Measurements from ENCODE around the gene DOCK1.

- TF ChIP-seq, protein P1, sequence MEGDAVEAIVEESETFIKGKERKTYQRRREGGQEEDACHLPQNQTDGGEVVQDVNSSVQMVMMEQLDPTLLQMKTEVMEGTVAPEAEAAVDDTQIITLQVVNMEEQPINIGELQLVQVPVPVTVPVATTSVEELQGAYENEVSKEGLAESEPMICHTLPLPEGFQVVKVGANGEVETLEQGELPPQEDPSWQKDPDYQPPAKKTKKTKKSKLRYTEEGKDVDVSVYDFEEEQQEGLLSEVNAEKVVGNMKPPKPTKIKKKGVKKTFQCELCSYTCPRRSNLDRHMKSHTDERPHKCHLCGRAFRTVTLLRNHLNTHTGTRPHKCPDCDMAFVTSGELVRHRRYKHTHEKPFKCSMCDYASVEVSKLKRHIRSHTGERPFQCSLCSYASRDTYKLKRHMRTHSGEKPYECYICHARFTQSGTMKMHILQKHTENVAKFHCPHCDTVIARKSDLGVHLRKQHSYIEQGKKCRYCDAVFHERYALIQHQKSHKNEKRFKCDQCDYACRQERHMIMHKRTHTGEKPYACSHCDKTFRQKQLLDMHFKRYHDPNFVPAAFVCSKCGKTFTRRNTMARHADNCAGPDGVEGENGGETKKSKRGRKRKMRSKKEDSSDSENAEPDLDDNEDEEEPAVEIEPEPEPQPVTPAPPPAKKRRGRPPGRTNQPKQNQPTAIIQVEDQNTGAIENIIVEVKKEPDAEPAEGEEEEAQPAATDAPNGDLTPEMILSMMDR (IDR thresholded peaks at IDR 0.05; ENCODE audit: low read depth, low read length): no peak
- TF ChIP-seq POLR2A (IDR thresholded peaks at IDR 0.05; ENCODE audit: extremely low read depth, insufficient read length): no peak
- no peak for TF ChIP-seq MAX (IDR thresholded peaks at IDR 0.05; ENCODE audit: low read depth, low read length)
- no peak for TF ChIP-seq MYC (IDR thresholded peaks at IDR 0.05; ENCODE audit: low read depth, low read length)
Measured at GRCh38 chr10:127472976-127473375, 567.7 kb downstream of the DOCK1 start.

All from NB4 (cell line).